Prostate gland (tissue), 2 donors: ENCODE data around the gene PABPC1L. TPM values are rescaled to one million over a fixed set of nuclear protein-coding genes. Genes with fewer than 3 reads are reported as not detected.

ENCODE experiments used
- DNase-seq: peaks from one replicate; pipeline ENCODE4 v3.0.0-alpha.2; 2019; ENCODE audit warnings: low spot score
- H3K27ac ChIP-seq, 2 donors: fragments of 200-600 bp; sonication (generic); 2 replicates each; pipeline ENCODE4 v1.5.1; 2017 to 2019
- H3K27me3 ChIP-seq: fragments of 200-600 bp; sonication (generic); replicated peaks from 2 replicates; pipeline ENCODE4 v1.5.1; 2019; ENCODE audit not compliant: insufficient read depth
- H3K36me3 ChIP-seq, 2 donors: fragments of 200-600 bp; sonication (generic); 1 replicate in 1 of 2; 2 replicates in 1 of 2; pipeline versions ENCODE4 v1.5.1 to v1.8.1; 2017 to 2019
- H3K4me1 ChIP-seq: fragments of 200-600 bp; sonication (generic); replicated peaks from 2 replicates; pipeline ENCODE4 v1.5.1; 2019
- H3K4me3 ChIP-seq, 2 donors: fragments of 200-600 bp; sonication (generic); 2 replicates each; pipeline ENCODE4 v1.5.1; 2017 to 2019
- H3K9me3 ChIP-seq: fragments of 200-600 bp; sonication (generic); 2 replicates; pipeline ENCODE4 v1.5.1; 2017
- CTCF ChIP-seq, 4 experiments: fragments of 200-600 bp in 2 of 4; fragments of 450-650 bp in 2 of 4; sonication (generic) in 2 of 4; IDR thresholded peaks; 1 replicate in 3 of 4; 2 replicates in 1 of 4; pipeline ENCODE4 v1.5.1; 2016 to 2019; ENCODE audit warnings: antibody characterized with exemption in 4 of 4, mild to moderate bottlenecking in 2 of 4, moderate library complexity in 2 of 4
- POLR2A ChIP-seq: fragments of 450-650 bp; IDR thresholded peaks from one replicate; pipeline ENCODE4 v1.6.1; 2016; ENCODE audit warnings: antibody characterized with exemption, mild to moderate bottlenecking
- POLR2AphosphoS5 ChIP-seq: sonication (generic); formaldehyde crosslinking; IDR thresholded peaks from one replicate; pipeline ENCODE4 v1.6.1; 2017; ENCODE audit warnings: antibody characterized with exemption
- WGBS: methylation state at CpG from one replicate; pipeline ENCODE4 v1.1.5; 2018; 5-methylcytosine and 5-hydroxymethylcytosine counted together
- intact Hi-C: fragments of 100-400 bp; cut with DNase I; formaldehyde crosslinking; loops from one replicate; pipeline ENCODE4 v1.14.2; 2022
- total RNA-seq, 2 donors: library from RNA; depleted of rRNA; stranded (reverse); fragments of >200 nt; gene quantifications; one replicate each; pipeline ENCODE4 v1.1.0, GENCODE V29; 2016

The PABPC1L gene
- total RNA-seq, 2 donors from 2014 or later, result 35.6 to 48.9 TPM

GRCh38 chr20:44891826-44892225, 18.0 kb upstream of the PABPC1L start:
- Histone ChIP-seq H3K9me3 (no peaks in the 10 kb centered on the region), H3K4me1 (peaks cover 23% of the 10 kb centered on the region), H3K27me3 (no peaks in the 10 kb centered on the region), H3K36me3 (no peaks in the 10 kb centered on the region), H3K27ac (no peak overlapping the region), H3K4me3 (no peak overlapping the region)
- no peak for DNase-seq
- WGBS, result 50% methylated on average over 1 of the region's 1 CpG
- intact Hi-C loops, result no loop called here
- no peak for TF ChIP-seq POLR2AphosphoS5
- no peak for TF ChIP-seq POLR2A
- no peak for TF ChIP-seq CTCF (IDR thresholded peaks at IDR 0.05)

- Histone ChIP-seq H3K4me1 (peaks cover 8% of the 10 kb centered on the region), H3K27ac (no peak overlapping the region), H3K4me3 (no peak overlapping the region), H3K27me3 (no peaks in the 10 kb centered on the region), H3K9me3 (no peaks in the 10 kb centered on the region), H3K36me3 (no peaks in the 10 kb centered on the region)
- 35% methylated on average over 2 of the region's 2 CpGs for WGBS
- intact Hi-C loops, result no loop called here
- TF ChIP-seq CTCF (IDR thresholded peaks at IDR 0.05) (no peak), POLR2A (no peak), POLR2AphosphoS5 (peak; percentile 13)
- DNase-seq, result no peak
Observed at GRCh38 chr20:44894959-44895358, 14.9 kb upstream of the PABPC1L start.

GRCh38 chr20:44896583-44896982, 13.3 kb upstream of the PABPC1L start:
- no peaks in the 10 kb centered on the region for H3K9me3 ChIP-seq
- H3K27ac ChIP-seq, result no peak overlapping the region
- TF ChIP-seq POLR2A (no peak), POLR2AphosphoS5 (no peak), CTCF (IDR thresholded peaks at IDR 0.05) (no peak)
- intact Hi-C loops, result no loop called here
- no peak overlapping the region for H3K4me3 ChIP-seq
- peaks cover 5% of the 10 kb centered on the region for H3K4me1 ChIP-seq
- no peaks in the 10 kb centered on the region for H3K27me3 ChIP-seq
- DNase-seq, result no peak
- 92% methylated on average over 1 of the region's 1 CpG for WGBS
- no peaks in the 10 kb centered on the region for H3K36me3 ChIP-seq

GRCh38 chr20:44897133-44897532, 12.7 kb upstream of the PABPC1L start:
- Histone ChIP-seq H3K36me3 (no peaks in the 10 kb centered on the region), H3K9me3 (no peaks in the 10 kb centered on the region), H3K4me1 (peaks cover 5% of the 10 kb centered on the region), H3K4me3 (no peak overlapping the region), H3K27me3 (no peaks in the 10 kb centered on the region), H3K27ac (no peak overlapping the region)
- TF ChIP-seq CTCF (IDR thresholded peaks at IDR 0.05), result no peak
- no peak for TF ChIP-seq POLR2AphosphoS5
- no peak for TF ChIP-seq POLR2A
- intact Hi-C loops, result no loop called here
- 91% methylated on average over 1 of the region's 1 CpG for WGBS
- no peak for DNase-seq

- DNase-seq, result no peak
- 90% methylated on average over 5 of the region's 5 CpGs for WGBS
- peaks cover 5% of the 10 kb centered on the region for H3K4me1 ChIP-seq
Observed at GRCh38 chr20:44900231-44900854, 9.5 kb upstream of the PABPC1L start.

More at GRCh38 chr20:44900231-44900854, 9.5 kb upstream of the PABPC1L start:
- H3K9me3 ChIP-seq, result no peaks in the 10 kb centered on the region
- H3K27me3 ChIP-seq, result no peaks in the 10 kb centered on the region
- intact Hi-C loops, result no loop called here
- no peak overlapping the region for H3K4me3 ChIP-seq
- no peak overlapping the region for H3K27ac ChIP-seq
- TF ChIP-seq CTCF (IDR thresholded peaks at IDR 0.05), result no peak
- no peak for TF ChIP-seq POLR2AphosphoS5
- TF ChIP-seq POLR2A, result no peak
- H3K36me3 ChIP-seq, result peaks cover 0 to 5% of the 10 kb centered on the region in 2 donors
